B cell (primary cell): ENCODE results near the gene SELENBP1. TPM values are rescaled to one million over a fixed set of nuclear protein-coding genes. Genes with fewer than 3 reads are reported as not detected.

Source experiments
- ATAC-seq: fragments of 200-7000 bp; cut with Tn5 transposase; one replicate; pipeline ENCODE4 v1.10.0; 2021; ENCODE audit warnings: low read depth, mild to moderate bottlenecking, moderate number of reproducible peaks, moderate library complexity
- CTCF ChIA-PET: fragments of 350-600 bp; sonication (Branson Sonifier 250); formaldehyde crosslinking; loops from one replicate; lab custom pipeline; 2021; ENCODE audit warnings: antibody characterized with exemption, inconsistent platforms; lab: Charles Lee
- POLR2A ChIA-PET: fragments of 350-600 bp; sonication (Branson Sonifier 250); formaldehyde crosslinking; loops from one replicate; lab custom pipeline; 2021; ENCODE audit warnings: antibody characterized with exemption; lab: Charles Lee
- DNase-seq: peaks from one replicate; pipeline ENCODE4 v3.0.0; 2013
- H2AFZ ChIP-seq: 2 replicates; pipeline ENCODE4 v1.6.1; 2012; ENCODE audit warnings: mild to moderate bottlenecking, low read depth, low read length; ENCODE audit not compliant: insufficient read depth, poor library complexity, severe bottlenecking
- H3K27ac ChIP-seq, 2 donors: 1 replicate in 1 of 2; 2 replicates in 1 of 2; pipeline ENCODE4 v1.5.1; 2012 to 2013; ENCODE audit warnings: low read length in 2 of 2, mild to moderate bottlenecking in 2 of 2, moderate library complexity in 1 of 2
- H3K27me3 ChIP-seq, 4 experiments: fragments of 200-600 bp in 1 of 4; sonication (generic) in 1 of 4; replicated peaks in 1 of 4; 1 replicate in 2 of 4; 2 replicates in 2 of 4; pipeline versions ENCODE4 v1.6.1 to v1.7.0; 2013 to 2016; ENCODE audit warnings: low read length in 3 of 4, mild to moderate bottlenecking in 2 of 4, mixed read lengths in 1 of 4, moderate library complexity in 1 of 4; ENCODE audit not compliant: insufficient read depth in 4 of 4, control insufficient read depth in 3 of 4; ENCODE audit errors: control extremely low read depth in 1 of 4
- H3K36me3 ChIP-seq, 2 experiments: replicated peaks in 1 of 2; 1 replicate in 1 of 2; 2 replicates in 1 of 2; pipeline versions ENCODE4 v1.6.1 to v1.7.1; 2013; ENCODE audit warnings: low read length in 1 of 2; ENCODE audit not compliant: insufficient read depth in 2 of 2, control insufficient read depth in 1 of 2; ENCODE audit errors: control extremely low read depth in 1 of 2, extremely low read depth in 1 of 2
- H3K4me1 ChIP-seq, 2 donors: fragments of 200-600 bp in 1 of 2; sonication (generic) in 1 of 2; 1 replicate in 1 of 2; 2 replicates in 1 of 2; pipeline versions ENCODE4 v1.5.1 to v1.6.1; 2013 to 2017; ENCODE audit warnings: low read length in 2 of 2; ENCODE audit not compliant: control insufficient read depth in 2 of 2, insufficient read depth in 2 of 2
- H3K4me2 ChIP-seq: replicated peaks from 2 replicates; pipeline ENCODE3; 2012; ENCODE audit warnings: mild to moderate bottlenecking, low read depth, low read length; ENCODE audit not compliant: poor library complexity, severe bottlenecking
- H3K4me3 ChIP-seq, 5 experiments: fragments of 200-600 bp in 1 of 5; sonication (generic) in 1 of 5; 1 replicate in 3 of 5; 2 replicates in 2 of 5; pipeline versions ENCODE4 v1.5.1 to v1.7.0; 2011 to 2016; ENCODE audit warnings: low read length in 4 of 5, mild to moderate bottlenecking in 4 of 5, low read depth in 2 of 5, control low read depth in 1 of 5, moderate library complexity in 1 of 5; ENCODE audit not compliant: insufficient read depth in 1 of 5; ENCODE audit errors: control extremely low read depth in 1 of 5, extremely low read depth in 1 of 5
- H3K79me2 ChIP-seq: fragments of 200-600 bp; sonication (generic); one replicate; pipeline ENCODE4 v1.6.0; 2016; ENCODE audit warnings: low read length; ENCODE audit not compliant: control insufficient read depth, insufficient read depth
- H3K9ac ChIP-seq: fragments of 200-600 bp; sonication (generic); 2 replicates; pipeline ENCODE4 v1.6.1; 2017; ENCODE audit warnings: mild to moderate bottlenecking, low read length, moderate library complexity
- H3K9me3 ChIP-seq, 3 donors: one replicate each; pipeline versions ENCODE4 v1.6.1 to v1.7.1; 2013; ENCODE audit warnings: low read length in 2 of 3; ENCODE audit not compliant: control insufficient read depth in 2 of 3, insufficient read depth in 1 of 3; ENCODE audit errors: control extremely low read depth in 1 of 3
- H4K20me1 ChIP-seq: 2 replicates; pipeline ENCODE4 v1.6.0; 2012; ENCODE audit warnings: mild to moderate bottlenecking, low read length; ENCODE audit not compliant: insufficient read depth, control insufficient read depth, poor library complexity, severe bottlenecking
- H3K27ac Mint-ChIP-seq: one replicate; pipeline ENCODE4 v1.8.0; 2021; ENCODE audit warnings: mixed read lengths
- H3K27me3 Mint-ChIP-seq: one replicate; pipeline ENCODE4 v1.8.0; 2021; ENCODE audit warnings: mixed read lengths
- H3K4me1 Mint-ChIP-seq: one replicate; pipeline ENCODE4 v1.8.0; 2021; ENCODE audit warnings: mixed read lengths
- H3K4me3 Mint-ChIP-seq: one replicate; pipeline ENCODE4 v1.8.0; 2021; ENCODE audit warnings: mixed read lengths
- H3K9me3 Mint-ChIP-seq: one replicate; pipeline ENCODE4 v1.8.0; 2022; ENCODE audit warnings: mixed read lengths; ENCODE audit not compliant: insufficient read depth
- EZH2 ChIP-seq: IDR thresholded peaks from 2 replicates; pipeline ENCODE4 v1.6.1; 2012; ENCODE audit warnings: borderline replicate concordance, low read depth, mild to moderate bottlenecking, moderate library complexity, low read length; ENCODE audit not compliant: insufficient read depth, poor library complexity, severe bottlenecking
- WGBS: methylation state at CpG from one replicate; pipeline ENCODE4 v1.1.5; 2013; ENCODE audit warnings: missing lambda C conversion rate; ENCODE audit not compliant: insufficient coverage; 5-methylcytosine and 5-hydroxymethylcytosine counted together
- intact Hi-C: fragments of 100-400 bp; cut with micrococcal nuclease; formaldehyde crosslinking; loops from one replicate; pipeline ENCODE4 v1.10.0; 2022
- polyA minus RNA-seq: library from RNA; depleted of rRNA, polyadenylated mRNA; stranded (reverse); fragments of >200 nt; gene quantifications from 2 replicates; pipeline ENCODE4 v1.2.3, GENCODE V29; 2012
- polyA plus RNA-seq: library from polyadenylated mRNA; depleted of rRNA; stranded (reverse); fragments of >200 nt; gene quantifications from 2 replicates; pipeline ENCODE4 v1.2.3, GENCODE V29; 2012
- total RNA-seq, 2 donors: library from RNA; stranded (reverse); fragments of 120-200 nt in 1 of 2; gene quantifications; 1 replicate in 1 of 2; 2 replicates in 1 of 2; pipeline versions ENCODE4 v1.2.3 to v1.2.4, GENCODE V29; 2013 to 2022
- TF ChIP-seq, protein P1 (sequence below): fragments of 200-600 bp; IDR thresholded peaks from one replicate; pipeline ENCODE4 v1.8.0; 2022; ENCODE audit warnings: antibody characterized with exemption, mild to moderate bottlenecking

Gene SELENBP1
- total RNA-seq (0.22 and 0.37 TPM in 2 replicates), polyA plus RNA-seq (not detected in 2 replicates), polyA minus RNA-seq (0.43 and 3.3 TPM in 2 replicates)
- 0.86 TPM for total RNA-seq (2013)

DNA sequence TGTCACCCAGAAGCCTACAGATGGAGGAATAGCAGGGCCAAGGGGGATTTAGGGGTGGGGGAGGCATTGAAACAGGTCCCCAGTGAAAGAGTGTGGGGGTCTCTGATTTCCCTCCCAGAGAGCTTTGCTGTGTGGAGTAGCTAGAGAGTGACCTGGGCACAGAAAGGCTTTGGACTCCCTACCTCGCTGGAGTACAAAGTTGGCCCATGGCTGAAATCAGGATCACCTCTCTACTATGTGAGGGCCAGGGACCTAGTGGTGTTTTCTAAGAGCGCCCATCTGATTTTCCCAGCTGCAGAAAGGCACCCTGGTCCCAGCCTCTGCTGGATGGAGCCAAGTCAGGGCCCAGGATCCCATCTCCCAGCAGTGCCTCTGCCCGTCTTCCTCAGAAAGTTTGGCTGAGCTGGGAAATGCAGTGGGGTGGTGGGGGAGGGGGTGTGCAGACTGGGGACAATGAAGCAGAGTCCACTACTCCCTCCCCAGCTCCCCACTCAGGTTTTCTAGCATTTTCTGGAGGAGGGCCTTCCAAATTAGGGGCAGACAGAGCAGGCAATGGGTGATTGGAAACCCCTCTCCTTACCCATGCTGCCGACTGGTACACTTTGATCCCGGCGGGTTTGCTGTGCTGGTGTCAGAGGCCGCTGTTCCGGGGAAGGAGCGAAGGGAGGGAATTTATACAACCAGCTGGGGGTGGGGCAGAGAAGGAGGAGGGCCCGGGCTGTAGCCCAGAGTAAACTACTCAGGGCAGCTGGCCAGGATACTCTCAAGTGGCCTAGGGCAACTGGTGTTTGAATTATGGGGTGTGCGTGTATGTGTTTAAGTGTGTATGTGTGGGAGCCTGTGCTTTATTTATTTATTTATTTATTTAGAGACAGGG, at the start of gene SELENBP1:
Gene SELENBP1, minus strand, starts transcription at position 648 of the 877 bp plus-strand sequence. Its CDS starts 64 bp downstream, at position 584.
- Mint-ChIP-seq H3K27me3 (no peaks in the 10 kb centered on the region), H3K9me3 (no peaks in the 10 kb centered on the region), H3K4me1 (no peaks in the 10 kb centered on the region), H3K4me3 (no peak within 1 kb of the TSS), H3K27ac (no peak within 1 kb of the TSS)
- Histone ChIP-seq H3K4me2 (no peak within 1 kb of the TSS), H3K79me2 (no peaks in the 10 kb centered on the region), H3K36me3 (no peaks in the 10 kb centered on the region), H3K4me1 (peaks cover 0 to 4% of the 10 kb centered on the region in 2 donors), H3K27ac (no peak within 1 kb of the TSS), H3K9me3 (no peaks in the 10 kb centered on the region), H3K9ac (no peak within 1 kb of the TSS), H2AFZ (no peak within 1 kb of the TSS), H3K4me3 (no peak within 1 kb of the TSS), H4K20me1 (no peaks in the 10 kb centered on the region), H3K27me3 (no peaks in the 10 kb centered on the region)
- intact Hi-C loops, result no loop called here
- no peak for ATAC-seq
- 95% methylated on average over 5 of the region's 11 CpGs for WGBS
- TF ChIP-seq, protein P1, sequence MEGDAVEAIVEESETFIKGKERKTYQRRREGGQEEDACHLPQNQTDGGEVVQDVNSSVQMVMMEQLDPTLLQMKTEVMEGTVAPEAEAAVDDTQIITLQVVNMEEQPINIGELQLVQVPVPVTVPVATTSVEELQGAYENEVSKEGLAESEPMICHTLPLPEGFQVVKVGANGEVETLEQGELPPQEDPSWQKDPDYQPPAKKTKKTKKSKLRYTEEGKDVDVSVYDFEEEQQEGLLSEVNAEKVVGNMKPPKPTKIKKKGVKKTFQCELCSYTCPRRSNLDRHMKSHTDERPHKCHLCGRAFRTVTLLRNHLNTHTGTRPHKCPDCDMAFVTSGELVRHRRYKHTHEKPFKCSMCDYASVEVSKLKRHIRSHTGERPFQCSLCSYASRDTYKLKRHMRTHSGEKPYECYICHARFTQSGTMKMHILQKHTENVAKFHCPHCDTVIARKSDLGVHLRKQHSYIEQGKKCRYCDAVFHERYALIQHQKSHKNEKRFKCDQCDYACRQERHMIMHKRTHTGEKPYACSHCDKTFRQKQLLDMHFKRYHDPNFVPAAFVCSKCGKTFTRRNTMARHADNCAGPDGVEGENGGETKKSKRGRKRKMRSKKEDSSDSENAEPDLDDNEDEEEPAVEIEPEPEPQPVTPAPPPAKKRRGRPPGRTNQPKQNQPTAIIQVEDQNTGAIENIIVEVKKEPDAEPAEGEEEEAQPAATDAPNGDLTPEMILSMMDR, result no peak
- no peak for TF ChIP-seq EZH2
- no peak for DNase-seq
- ChIA-PET CTCF (interaction anchor here (1.2 kb wide), 1 partner anchor 32 kb away, joined by 3 read pairs; no protein-coding TSS in a partner anchor), POLR2A (interaction anchor here (0.6 kb wide), 2 partner anchors 23 to 47 kb away, joined by 3 read pairs; no protein-coding TSS in a partner anchor)

DNA sequence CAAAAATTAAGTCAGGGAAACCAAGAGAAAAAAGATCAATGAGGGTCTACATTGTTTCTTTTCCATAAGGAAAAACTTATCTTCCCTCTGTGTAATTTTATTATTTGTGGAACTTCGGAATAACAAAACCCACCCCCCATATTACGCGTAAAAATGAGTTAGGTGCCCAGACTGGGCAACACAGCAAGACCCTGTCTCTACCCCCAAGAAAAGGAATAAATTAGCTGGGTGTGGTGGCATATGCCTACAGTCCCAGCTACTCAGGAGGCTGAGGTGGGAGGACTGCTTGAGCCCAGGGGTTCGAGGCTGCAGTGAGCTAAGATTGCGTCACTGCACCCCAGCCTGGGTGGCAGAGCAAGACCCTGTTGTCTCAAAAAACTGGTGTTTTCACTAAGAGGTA, 47.3 kb upstream of the SELENBP1 start:
- H3K4me1 Mint-ChIP-seq, result no peaks in the 10 kb centered on the region
- H4K20me1 ChIP-seq, result no peaks in the 10 kb centered on the region
- no peak overlapping the region for H3K9ac ChIP-seq
- H3K4me3 ChIP-seq, result no peak overlapping the region
- no peaks in the 10 kb centered on the region for H3K79me2 ChIP-seq
- no peak overlapping the region for H3K4me3 Mint-ChIP-seq
- POLR2A ChIA-PET, result interaction anchor here (0.6 kb wide), 1 partner anchor 303 kb away, joined by 3 read pairs; no protein-coding TSS in a partner anchor
- H3K27me3 ChIP-seq, result no peaks in the 10 kb centered on the region
- CTCF ChIA-PET, result no interaction called here
- no peaks in the 10 kb centered on the region for H3K9me3 ChIP-seq
- H3K4me2 ChIP-seq, result no peak overlapping the region
- ATAC-seq (no peak), DNase-seq (no peak)
- no peak overlapping the region for H3K27ac Mint-ChIP-seq
- no peaks in the 10 kb centered on the region for H3K9me3 Mint-ChIP-seq
- intact Hi-C loops, result no loop called here
- peaks cover 5 to 68% of the 10 kb centered on the region in 2 experiments for H3K36me3 ChIP-seq
- WGBS, result 93% methylated on average over 2 of the region's 5 CpGs
- no peak overlapping the region for H3K27ac ChIP-seq
- no peak for TF ChIP-seq EZH2
- TF ChIP-seq, protein P1, result no peak
- no peak overlapping the region for H2AFZ ChIP-seq
- H3K4me1 ChIP-seq, result no peaks in the 10 kb centered on the region
- no peaks in the 10 kb centered on the region for H3K27me3 Mint-ChIP-seq
